GM20000 (cell line): ENCODE results near the gene PATL1.

ENCODE experiments used
- DNase-seq: peaks from one replicate; pipeline ENCODE4 v3.0.0; 2012; ENCODE audit warnings: low spot score
- TF ChIP-seq, protein P1 (sequence below): IDR thresholded peaks from 2 replicates; pipeline ENCODE4 v1.5.1; 2012; ENCODE audit warnings: mild to moderate bottlenecking, control low read depth; ENCODE audit errors: extremely low read depth, missing control alignments

PATL1 gene

DNA sequence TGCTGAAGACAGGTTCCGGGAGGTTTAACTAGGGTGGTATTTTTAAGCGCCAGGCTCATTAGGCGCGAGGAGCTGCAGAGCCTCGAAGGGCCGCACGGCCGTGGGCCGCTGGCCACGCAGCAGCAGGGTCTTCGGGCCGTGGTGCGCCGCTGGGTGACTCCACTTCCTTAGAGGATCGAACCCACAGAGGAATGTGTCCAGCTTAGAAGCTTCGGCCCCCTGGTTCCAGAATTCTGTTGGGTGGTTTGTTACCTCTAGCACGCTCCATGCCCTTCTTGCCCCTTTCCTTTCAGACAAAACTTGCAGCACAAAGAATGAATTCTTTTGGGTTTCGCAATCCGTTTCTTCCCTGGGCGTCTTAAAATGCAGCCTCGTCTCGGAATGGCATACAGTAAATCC lies 773 bp upstream of the PATL1 start:
- TF ChIP-seq, protein P1, sequence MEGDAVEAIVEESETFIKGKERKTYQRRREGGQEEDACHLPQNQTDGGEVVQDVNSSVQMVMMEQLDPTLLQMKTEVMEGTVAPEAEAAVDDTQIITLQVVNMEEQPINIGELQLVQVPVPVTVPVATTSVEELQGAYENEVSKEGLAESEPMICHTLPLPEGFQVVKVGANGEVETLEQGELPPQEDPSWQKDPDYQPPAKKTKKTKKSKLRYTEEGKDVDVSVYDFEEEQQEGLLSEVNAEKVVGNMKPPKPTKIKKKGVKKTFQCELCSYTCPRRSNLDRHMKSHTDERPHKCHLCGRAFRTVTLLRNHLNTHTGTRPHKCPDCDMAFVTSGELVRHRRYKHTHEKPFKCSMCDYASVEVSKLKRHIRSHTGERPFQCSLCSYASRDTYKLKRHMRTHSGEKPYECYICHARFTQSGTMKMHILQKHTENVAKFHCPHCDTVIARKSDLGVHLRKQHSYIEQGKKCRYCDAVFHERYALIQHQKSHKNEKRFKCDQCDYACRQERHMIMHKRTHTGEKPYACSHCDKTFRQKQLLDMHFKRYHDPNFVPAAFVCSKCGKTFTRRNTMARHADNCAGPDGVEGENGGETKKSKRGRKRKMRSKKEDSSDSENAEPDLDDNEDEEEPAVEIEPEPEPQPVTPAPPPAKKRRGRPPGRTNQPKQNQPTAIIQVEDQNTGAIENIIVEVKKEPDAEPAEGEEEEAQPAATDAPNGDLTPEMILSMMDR: no peak
- no peak for DNase-seq

DNA sequence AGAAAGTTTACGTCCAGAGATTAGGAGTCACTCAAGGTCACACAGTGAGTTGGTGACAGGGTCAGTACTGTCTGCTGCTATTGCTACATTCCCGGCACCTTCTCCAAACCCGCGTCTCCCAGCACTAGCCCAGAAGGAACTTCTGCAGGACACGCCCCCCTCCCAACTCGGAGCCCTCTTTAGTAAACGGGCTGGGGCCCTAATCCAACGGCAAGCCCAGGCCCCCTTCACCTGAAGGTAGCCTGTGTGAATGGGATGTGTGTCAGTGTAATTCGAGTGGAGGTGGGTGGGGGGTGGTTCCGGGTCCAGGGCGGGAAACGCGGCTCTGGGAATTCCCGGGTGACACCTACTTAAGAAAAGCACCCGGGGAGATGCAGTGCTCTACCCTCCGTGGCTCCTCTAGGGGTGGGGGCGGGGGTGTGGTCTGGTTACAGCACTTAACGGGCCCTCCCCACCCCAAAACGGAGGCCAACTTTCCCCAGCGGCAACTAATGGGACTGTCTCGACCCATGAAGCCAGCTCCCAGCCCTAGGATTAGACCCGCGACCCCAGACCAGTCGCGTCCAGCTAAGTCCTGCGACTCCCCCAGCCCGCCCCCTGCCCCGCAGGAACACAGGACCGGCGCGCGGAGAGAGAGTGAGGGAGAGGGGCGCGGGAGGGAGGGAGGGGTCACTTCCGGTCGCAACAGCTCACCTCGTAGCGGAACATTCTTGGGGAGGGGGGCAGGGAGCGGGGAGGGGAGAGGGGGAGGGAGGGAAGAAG lies 468 bp downstream of the PATL1 start:
- TF ChIP-seq, protein P1: no peak
- peak; percentile 70 for DNase-seq

DNA sequence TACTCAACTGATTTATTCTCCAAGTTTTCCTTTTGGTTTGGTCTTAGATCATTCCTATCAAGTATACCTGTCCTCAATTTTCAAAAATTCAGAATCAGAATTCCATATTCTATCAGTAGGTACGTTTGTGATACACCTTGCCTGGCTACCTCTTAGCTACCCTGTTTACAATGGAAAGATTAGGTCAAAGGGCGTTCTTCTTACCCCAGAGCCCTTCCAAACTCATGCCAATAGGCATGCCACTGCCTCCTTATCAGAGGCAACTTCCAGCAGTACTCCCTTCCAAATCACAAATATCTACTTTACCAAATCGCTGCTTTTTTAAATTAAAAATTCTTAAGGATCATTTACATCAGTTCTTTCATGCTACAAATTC lies 1.0 kb downstream of the PATL1 start:
- no peak for DNase-seq

DNA sequence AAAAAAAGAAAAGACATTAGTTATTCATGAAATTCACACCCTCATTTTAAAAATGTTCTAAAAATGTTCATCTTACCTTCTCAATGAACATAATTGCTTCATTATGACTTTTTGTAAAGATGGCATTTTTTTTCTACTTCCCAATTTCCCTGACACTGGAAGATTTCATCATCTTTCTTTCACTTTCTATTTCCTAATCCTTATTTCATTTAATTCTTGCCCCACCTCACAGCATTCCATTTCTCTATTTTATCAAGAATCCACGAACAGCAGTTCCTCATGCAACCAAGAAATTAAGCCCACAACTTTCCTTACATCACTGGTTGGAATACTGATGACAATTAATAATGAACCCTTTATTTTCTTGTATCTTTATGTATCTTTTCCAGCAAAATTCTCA lies 1.9 kb downstream of the PATL1 start:
- TF ChIP-seq, protein P1: no peak
- no peak for DNase-seq

More for the DNA sequence above, 1.0 kb downstream of the PATL1 start:
- TF ChIP-seq, protein P1: no peak

DNA sequence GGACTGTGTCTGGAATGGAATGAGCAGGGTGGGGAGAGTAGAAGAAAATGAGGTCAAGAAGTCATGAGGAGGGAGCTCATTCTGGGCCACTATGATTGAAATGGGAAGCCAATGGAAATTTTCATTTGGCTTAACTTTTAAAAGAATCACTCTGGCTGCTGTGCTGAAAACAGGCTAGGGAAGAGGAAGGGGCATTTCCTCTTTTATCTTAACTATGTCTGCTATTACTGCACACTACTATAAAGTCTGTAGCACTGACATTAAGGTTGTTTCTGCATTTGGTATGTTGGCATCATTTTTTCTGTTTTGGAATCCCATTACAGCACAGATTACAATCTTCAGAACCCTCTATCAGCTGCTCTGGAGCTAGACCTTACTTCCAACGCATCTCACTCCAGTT lies 8.2 kb downstream of the PATL1 start:
- DNase-seq: no peak
- TF ChIP-seq, protein P1: no peak

DNA sequence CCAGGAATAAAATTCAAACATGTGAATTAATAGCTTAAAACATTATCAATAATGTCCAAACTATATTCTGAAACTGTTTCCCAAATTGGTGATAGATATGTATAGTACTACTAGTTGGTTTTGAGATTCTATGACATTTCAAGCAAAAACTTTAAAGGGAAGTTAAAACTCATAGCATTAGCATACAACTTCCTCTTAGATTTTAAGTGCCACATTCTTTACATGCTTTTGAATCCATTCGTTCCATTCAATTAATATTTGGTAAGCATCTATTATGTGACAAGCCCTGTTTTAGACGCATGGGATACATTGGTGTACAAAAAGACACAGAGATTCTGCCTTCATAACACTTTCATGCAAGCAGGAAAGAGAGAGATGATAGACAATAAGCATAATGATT lies 8.9 kb downstream of the PATL1 start:
- TF ChIP-seq, protein P1: no peak
- no peak for DNase-seq

DNA sequence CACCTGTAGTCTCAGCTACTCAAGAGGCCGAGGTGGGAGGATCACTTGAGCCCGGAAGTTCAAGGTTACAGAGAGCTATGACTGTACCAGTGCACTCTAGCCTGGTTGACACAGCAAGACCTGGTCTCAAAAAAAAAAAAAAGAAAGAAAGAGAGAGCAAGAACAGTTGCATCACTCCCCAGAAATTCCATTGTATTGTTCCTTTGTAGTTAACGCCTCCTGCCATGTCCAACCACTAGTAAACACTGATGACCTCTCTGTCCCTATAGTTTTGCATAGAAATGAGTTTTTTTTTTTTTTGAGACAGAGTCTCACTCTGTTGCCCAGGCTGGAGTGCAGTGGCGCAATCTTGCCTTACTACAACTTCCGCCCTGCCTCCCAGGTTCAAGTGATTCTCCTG lies 10.8 kb downstream of the PATL1 start:
- DNase-seq: no peak
- TF ChIP-seq, protein P1: no peak
